ENCODE results near the gene CPOX.
A peak's percentile ranks its signal among the peaks of the same experiment; 100 is the strongest.

CPOX gene

DNA sequence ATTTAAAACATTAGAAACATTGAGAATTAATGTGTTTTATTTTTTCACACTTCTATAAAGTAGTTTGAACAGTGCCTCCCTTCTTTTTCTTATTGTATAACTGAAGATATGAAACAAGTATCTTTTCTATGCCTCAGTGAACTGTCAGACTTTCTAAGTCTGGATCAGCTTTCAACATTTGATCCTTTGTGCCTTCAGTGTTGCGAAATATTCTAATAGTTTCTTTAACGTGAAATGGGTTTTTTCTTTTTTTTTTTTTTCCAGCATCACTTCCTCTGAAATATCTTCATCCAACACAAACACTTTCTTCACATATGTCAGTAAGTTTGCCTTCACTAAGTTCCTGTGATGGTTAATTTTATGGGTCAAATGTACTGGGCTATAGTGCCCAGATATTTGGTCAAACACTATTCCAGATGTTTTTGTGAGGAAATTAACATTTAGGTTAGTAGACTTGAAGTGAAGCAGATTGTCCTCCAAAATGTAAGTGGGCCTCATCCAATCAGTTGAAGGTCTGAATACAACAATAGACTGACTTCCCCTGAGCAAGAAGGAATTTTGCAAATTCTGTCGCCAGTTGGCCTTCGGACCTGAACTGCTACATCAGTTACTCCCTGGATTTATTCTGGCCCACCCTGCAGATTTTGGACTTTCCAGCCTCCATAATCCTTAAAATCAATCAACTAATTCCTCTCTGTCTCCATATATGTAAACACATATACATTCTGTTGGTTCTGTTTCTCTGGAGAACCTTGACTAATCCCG, 6.4 kb upstream of the CPOX start:
- TF ChIP-seq, protein P1, sequence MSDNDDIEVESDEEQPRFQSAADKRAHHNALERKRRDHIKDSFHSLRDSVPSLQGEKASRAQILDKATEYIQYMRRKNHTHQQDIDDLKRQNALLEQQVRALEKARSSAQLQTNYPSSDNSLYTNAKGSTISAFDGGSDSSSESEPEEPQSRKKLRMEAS (IDR thresholded peaks at IDR 0.05; ENCODE audit: low read depth, low read length): no peak
- TF ChIP-seq POLR2A (IDR thresholded peaks at IDR 0.05; ENCODE audit: extremely low read depth, insufficient read length): no peak
- no peak for TF ChIP-seq MYC (IDR thresholded peaks at IDR 0.05; ENCODE audit: low read depth, low read length)
- TF ChIP-seq, protein P2, sequence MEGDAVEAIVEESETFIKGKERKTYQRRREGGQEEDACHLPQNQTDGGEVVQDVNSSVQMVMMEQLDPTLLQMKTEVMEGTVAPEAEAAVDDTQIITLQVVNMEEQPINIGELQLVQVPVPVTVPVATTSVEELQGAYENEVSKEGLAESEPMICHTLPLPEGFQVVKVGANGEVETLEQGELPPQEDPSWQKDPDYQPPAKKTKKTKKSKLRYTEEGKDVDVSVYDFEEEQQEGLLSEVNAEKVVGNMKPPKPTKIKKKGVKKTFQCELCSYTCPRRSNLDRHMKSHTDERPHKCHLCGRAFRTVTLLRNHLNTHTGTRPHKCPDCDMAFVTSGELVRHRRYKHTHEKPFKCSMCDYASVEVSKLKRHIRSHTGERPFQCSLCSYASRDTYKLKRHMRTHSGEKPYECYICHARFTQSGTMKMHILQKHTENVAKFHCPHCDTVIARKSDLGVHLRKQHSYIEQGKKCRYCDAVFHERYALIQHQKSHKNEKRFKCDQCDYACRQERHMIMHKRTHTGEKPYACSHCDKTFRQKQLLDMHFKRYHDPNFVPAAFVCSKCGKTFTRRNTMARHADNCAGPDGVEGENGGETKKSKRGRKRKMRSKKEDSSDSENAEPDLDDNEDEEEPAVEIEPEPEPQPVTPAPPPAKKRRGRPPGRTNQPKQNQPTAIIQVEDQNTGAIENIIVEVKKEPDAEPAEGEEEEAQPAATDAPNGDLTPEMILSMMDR (IDR thresholded peaks at IDR 0.05; ENCODE audit: low read depth, low read length): no peak
- no peak for DNase-seq (ENCODE audit: low read depth)
- no peak overlapping the region for H3K4me3 ChIP-seq (ENCODE audit: low read depth, low read length)

DNA sequence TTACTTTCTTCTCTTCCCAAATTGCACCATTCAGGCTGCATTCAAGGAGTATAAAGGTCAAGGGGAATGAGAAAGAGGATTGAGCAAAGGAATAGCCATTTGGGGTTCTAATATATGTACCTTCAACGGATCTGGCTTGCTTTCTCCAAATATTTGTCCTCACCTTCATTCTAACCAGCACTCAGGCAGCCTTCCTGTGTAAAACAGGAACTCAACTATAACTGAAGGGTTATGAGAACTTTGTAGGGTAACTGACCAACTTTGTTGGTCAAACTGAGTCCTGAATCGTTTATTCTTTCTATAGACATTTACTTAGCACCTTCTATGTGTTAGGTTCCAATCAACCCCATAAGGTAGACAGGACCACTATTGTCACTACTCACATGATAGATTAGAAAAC, 5.1 kb upstream of the CPOX start:
- no peak for DNase-seq (ENCODE audit: low read depth)
- TF ChIP-seq POLR2A (IDR thresholded peaks at IDR 0.05; ENCODE audit: extremely low read depth, insufficient read length): no peak
- no peak for TF ChIP-seq MYC (IDR thresholded peaks at IDR 0.05; ENCODE audit: low read depth, low read length)
- TF ChIP-seq, protein P2 (IDR thresholded peaks at IDR 0.05; ENCODE audit: low read depth, low read length): no peak
- TF ChIP-seq, protein P1 (IDR thresholded peaks at IDR 0.05; ENCODE audit: low read depth, low read length): no peak
- H3K4me3 ChIP-seq (ENCODE audit: low read depth, low read length): no peak overlapping the region

DNA sequence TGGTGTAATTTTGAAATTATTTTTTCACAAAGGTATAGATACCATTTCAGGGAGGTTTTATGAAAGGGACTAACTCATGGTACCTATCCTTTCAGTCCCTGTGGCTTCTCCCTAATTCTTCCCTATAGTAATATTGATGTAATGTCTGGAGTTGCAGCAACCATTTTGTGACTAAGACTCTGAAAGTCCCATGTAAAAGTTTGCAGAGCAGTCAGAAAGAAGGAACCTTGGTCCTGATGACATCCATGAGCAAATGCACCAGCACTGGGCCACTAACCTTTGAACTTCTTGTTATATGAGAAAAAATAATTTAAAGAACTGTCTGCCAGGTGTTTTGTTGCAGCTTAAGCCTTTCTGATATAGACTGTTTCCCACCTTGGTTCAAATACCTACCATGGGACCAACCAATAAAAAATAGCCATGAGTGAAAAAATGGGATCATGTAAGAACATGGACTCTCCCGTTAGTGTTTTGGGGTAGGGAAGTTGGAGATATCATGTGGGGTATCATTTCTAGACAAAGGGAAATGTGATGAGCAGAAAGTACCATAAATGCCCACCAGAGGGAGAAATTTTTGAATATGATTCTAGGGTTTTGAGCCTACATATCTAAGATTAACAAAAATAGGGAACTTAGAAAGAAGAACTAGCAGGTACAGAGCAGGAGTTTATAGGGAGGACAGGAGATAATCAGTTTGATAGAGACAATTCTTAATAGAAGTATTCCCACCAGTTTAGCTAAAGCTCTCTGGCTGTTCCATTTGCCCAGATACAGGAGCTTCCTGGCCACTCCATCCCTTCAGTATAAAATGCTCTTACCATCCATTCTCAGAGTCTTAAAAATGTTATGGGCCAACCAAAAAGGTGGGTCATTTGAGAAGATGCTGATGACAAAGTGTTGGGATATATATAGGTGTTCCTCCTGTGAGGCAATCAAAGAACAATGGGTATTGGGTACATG, 3.4 kb upstream of the CPOX start:
- no peak for TF ChIP-seq POLR2A (IDR thresholded peaks at IDR 0.05; ENCODE audit: extremely low read depth, insufficient read length)
- TF ChIP-seq, protein P1 (IDR thresholded peaks at IDR 0.05; ENCODE audit: low read depth, low read length): no peak
- TF ChIP-seq, protein P2 (IDR thresholded peaks at IDR 0.05; ENCODE audit: low read depth, low read length): peak; percentile 52
- no peak for TF ChIP-seq MYC (IDR thresholded peaks at IDR 0.05; ENCODE audit: low read depth, low read length)
- peak; percentile 75 for DNase-seq (ENCODE audit: low read depth)
- no peak overlapping the region for H3K4me3 ChIP-seq (ENCODE audit: low read depth, low read length)

DNA sequence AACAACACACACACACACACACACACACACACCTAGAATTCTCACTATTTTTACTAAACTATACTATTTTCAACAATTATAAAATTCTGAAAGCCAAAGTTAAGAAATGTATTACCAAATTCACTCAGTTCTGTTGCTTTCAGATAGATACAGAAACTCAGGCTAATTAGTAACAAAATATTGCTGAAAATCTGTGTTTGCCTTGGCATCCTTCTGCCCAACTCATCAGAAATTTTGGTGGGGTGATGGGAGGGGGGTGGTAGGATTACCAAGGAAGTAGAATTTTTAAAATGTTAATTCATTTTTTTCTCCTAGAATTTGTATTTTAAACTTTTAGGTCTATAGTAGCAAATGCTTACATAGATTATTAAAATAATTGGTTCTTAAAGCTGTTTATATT, 2.7 kb upstream of the CPOX start:
- no peak for DNase-seq (ENCODE audit: low read depth)
- TF ChIP-seq MYC (IDR thresholded peaks at IDR 0.05; ENCODE audit: low read depth, low read length) (no peak), POLR2A (IDR thresholded peaks at IDR 0.05; ENCODE audit: extremely low read depth, insufficient read length) (no peak)
- TF ChIP-seq, protein P2 (IDR thresholded peaks at IDR 0.05; ENCODE audit: low read depth, low read length): no peak
- TF ChIP-seq, protein P1 (IDR thresholded peaks at IDR 0.05; ENCODE audit: low read depth, low read length): no peak
- no peak overlapping the region for H3K4me3 ChIP-seq (ENCODE audit: low read depth, low read length)

DNA sequence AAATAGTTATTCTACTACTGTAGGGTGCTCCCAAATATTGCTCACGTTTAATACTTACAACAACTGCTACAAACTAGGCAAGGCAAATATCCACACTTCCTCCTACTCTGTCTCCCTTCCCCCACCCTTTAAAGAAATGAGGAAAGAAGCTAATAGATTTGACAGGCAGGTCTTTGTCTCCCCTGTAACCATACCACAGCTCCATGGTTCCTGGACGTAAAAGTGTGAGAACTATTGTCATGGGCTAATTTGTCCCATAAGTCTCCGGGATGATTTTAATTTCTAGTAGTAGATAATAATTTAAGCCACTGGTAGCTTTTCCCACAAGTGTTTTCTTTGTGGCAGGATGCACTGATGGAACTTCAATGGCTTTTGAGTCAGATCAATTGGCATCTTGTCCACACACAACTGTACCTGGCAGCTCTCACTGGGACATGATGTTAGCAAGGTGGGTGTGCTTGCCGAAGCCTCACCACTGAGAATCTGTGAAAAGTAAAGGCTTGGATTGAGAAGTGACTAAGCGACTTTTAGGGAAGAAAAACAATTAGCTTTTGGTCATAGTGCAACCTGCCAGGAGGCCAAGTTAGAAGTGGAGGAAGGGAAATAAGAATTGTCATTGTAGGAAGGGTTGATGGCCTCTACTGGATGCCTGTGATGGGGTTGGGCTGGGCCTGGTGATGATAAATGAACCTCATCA, 1.4 kb upstream of the CPOX start:
- peak; percentile 55 for DNase-seq (ENCODE audit: low read depth)

More for the DNA sequence above, 1.4 kb upstream of the CPOX start:
- H3K4me3 ChIP-seq (ENCODE audit: low read depth, low read length): no peak overlapping the region
- TF ChIP-seq POLR2A (IDR thresholded peaks at IDR 0.05; ENCODE audit: extremely low read depth, insufficient read length): no peak
- TF ChIP-seq, protein P2 (IDR thresholded peaks at IDR 0.05; ENCODE audit: low read depth, low read length): no peak
- TF ChIP-seq, protein P1 (IDR thresholded peaks at IDR 0.05; ENCODE audit: low read depth, low read length): no peak
- TF ChIP-seq MYC (IDR thresholded peaks at IDR 0.05; ENCODE audit: low read depth, low read length): no peak
